Spleen (tissue), 7 donors: ENCODE data around the gene DDX56.

Source experiments
- POLR2A ChIP-seq, 3 donors: fragments of 450-650 bp; IDR thresholded peaks; one replicate each; pipeline ENCODE4 v1.5.1; 2017; ENCODE audit warnings: antibody characterized with exemption in 3 of 3, mild to moderate bottlenecking in 1 of 3
- POLR2AphosphoS5 ChIP-seq, 3 donors: sonication (generic); formaldehyde crosslinking; IDR thresholded peaks; one replicate each; pipeline ENCODE4 v1.5.1; 2017; ENCODE audit warnings: antibody characterized with exemption in 3 of 3
- TF ChIP-seq, protein P1 (sequence below), 11 experiments: fragments of 200-600 bp in 7 of 11; fragments of 450-650 bp in 4 of 11; sonication (generic) in 4 of 11; IDR thresholded peaks in 8 of 11; conservative IDR thresholded peaks in 3 of 11; 1 replicate in 7 of 11; 2 replicates in 4 of 11; pipeline versions ENCODE4 v1.4.0 to v1.8.0; 2016 to 2021; ENCODE audit warnings: antibody characterized with exemption in 11 of 11, inconsistent platforms in 4 of 11, mild to moderate bottlenecking in 1 of 11
- donor health status: DM: no; HTN: no; CAD: no; lungs with moderate emphysema.
- donor health status: DM: no; HTN: no; CAD: no.
- donor health status: DM: no; HTN: no; CAD: no.

DNA sequence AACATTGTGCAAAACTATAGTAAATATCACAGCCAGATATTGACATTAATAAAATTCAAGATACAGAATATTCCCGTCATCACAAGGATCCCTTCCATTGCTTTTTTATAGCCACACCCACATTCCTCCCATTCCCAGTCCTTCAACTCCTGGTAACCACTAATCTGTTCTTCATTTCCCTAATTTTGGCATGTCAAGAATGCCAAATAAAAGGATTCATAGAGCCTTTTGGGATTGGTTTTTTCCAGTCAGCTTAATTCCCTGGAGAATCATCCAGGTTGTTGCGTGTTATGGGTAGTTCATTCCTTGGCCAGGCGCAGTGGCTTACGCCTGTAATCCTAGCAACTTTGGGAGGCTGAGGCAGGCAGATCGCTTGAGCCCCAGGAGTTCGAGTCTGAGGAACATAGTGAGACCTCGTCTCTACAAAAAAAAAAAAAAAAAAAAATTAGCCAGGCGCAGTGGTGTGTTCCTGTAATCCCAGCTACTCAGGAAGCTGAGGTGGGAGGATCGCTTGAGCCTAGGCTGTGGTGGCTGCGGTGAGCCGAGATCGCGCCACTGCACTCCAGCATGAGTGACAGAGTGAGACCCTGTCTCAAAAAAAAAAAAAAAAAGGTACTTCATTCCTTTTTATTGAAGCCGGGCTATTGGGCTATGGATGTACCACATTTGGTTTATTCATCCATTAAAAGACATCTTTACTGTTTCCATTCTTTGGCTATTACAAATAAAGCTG lies 35.4 kb upstream of the DDX56 start:
- TF ChIP-seq, protein P1, sequence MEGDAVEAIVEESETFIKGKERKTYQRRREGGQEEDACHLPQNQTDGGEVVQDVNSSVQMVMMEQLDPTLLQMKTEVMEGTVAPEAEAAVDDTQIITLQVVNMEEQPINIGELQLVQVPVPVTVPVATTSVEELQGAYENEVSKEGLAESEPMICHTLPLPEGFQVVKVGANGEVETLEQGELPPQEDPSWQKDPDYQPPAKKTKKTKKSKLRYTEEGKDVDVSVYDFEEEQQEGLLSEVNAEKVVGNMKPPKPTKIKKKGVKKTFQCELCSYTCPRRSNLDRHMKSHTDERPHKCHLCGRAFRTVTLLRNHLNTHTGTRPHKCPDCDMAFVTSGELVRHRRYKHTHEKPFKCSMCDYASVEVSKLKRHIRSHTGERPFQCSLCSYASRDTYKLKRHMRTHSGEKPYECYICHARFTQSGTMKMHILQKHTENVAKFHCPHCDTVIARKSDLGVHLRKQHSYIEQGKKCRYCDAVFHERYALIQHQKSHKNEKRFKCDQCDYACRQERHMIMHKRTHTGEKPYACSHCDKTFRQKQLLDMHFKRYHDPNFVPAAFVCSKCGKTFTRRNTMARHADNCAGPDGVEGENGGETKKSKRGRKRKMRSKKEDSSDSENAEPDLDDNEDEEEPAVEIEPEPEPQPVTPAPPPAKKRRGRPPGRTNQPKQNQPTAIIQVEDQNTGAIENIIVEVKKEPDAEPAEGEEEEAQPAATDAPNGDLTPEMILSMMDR (IDR thresholded peaks at IDR 0.05 in 8 of 11, conservative IDR thresholded peaks at IDR 0.05 in 3 of 11), result no peak
- TF ChIP-seq POLR2AphosphoS5 (IDR thresholded peaks at IDR 0.05) (no peak), POLR2A (IDR thresholded peaks at IDR 0.05) (no peak)
